Left cardiac atrium (tissue), 4 donors: ENCODE results near the gene LPP. TPM values are rescaled to one million over a fixed set of nuclear protein-coding genes. Genes with fewer than 3 reads are reported as not detected.

Experiments
- ATAC-seq, 2 donors: fragments of 200-7000 bp; cut with Tn5 transposase; one replicate each; pipeline ENCODE4 v1.9.1; 2020; ENCODE audit warnings: mild to moderate bottlenecking in 2 of 2, moderate library complexity in 2 of 2
- DNase-seq: peaks from one replicate; pipeline ENCODE4 v3.0.0-alpha.2; 2020
- intact Hi-C, 2 donors: fragments of 100-400 bp; cut with DNase I; formaldehyde crosslinking; loops; one replicate each; pipeline versions ENCODE4 v1.14.1 to v1.15.1; 2022 to 2023
- total RNA-seq, 2 donors: library from RNA; stranded (reverse); fragmentation: NEBNext Ultra II Directional; extraction: Animal tissue kit (Norgen Biotek cat#: 25700); gene quantifications; one replicate each; pipeline ENCODE4 v1.2.1, GENCODE V29; 2021
- donor health status: DM: no; HTN: yes; CAD: no.
- donor health status: DM: no; HTN: yes; CAD: no; lungs with severe emphysema.
- donor health status: DM: yes; HTN: yes; CAD: no.
- donor health status: Dilated cardiomyopathy.

LPP gene
- total RNA-seq, 2 donors from 2014 or later = 152 to 181 TPM

GRCh38 chr3:188915127-188915526 is 761.2 kb downstream of the LPP start:
- intact Hi-C loops = no loop called here
- no peak for DNase-seq
- peak in 1 of 2 donors; percentile 50 for ATAC-seq

GRCh38 chr3:188916934-188917401 is 763.0 kb downstream of the LPP start:
- ATAC-seq (peak; percentile 28 to 53), DNase-seq (no peak)
- intact Hi-C loops = no loop called here

GRCh38 chr3:188918093-188918492 is 764.1 kb downstream of the LPP start:
- intact Hi-C loops = no loop called here
- no peak for DNase-seq
- peak in 1 of 2 donors; percentile 31 for ATAC-seq

- ATAC-seq (no peak), DNase-seq (no peak)
- intact Hi-C loops = no loop called here
Measured at GRCh38 chr3:188923671-188924070, 769.7 kb downstream of the LPP start.

GRCh38 chr3:188925376-188925775 is 771.4 kb downstream of the LPP start:
- ATAC-seq (no peak), DNase-seq (no peak)
- intact Hi-C loops = no loop called here

GRCh38 chr3:188926111-188926510 is 772.2 kb downstream of the LPP start:
- ATAC-seq (no peak), DNase-seq (no peak)
- intact Hi-C loops = no loop called here

GRCh38 chr3:188926741-188927511 is 773.0 kb downstream of the LPP start:
- ATAC-seq (peak; percentile 40 to 51), DNase-seq (no peak)
- intact Hi-C loops = no loop called here

GRCh38 chr3:188927971-188928370 is 774.0 kb downstream of the LPP start:
- ATAC-seq (no peak), DNase-seq (no peak)
- intact Hi-C loops = no loop called here

- intact Hi-C loops = no loop called here
- peak; percentile 13 to 35 for ATAC-seq
- DNase-seq = no peak
Measured at GRCh38 chr3:188929137-188929536, 775.2 kb downstream of the LPP start.

GRCh38 chr3:188931036-188931435 is 777.1 kb downstream of the LPP start:
- DNase-seq (no peak), ATAC-seq (no peak)
- intact Hi-C loops = no loop called here

- DNase-seq (no peak), ATAC-seq (no peak)
- intact Hi-C loops = no loop called here
Measured at GRCh38 chr3:188931531-188931930, 777.6 kb downstream of the LPP start.

GRCh38 chr3:188934989-188935388 is 781.0 kb downstream of the LPP start:
- intact Hi-C loops = no loop called here
- DNase-seq = no peak
- ATAC-seq = no peak

- no peak for DNase-seq
- ATAC-seq = no peak
- intact Hi-C loops = no loop called here
Measured at GRCh38 chr3:188936597-188937107, 782.7 kb downstream of the LPP start.

- ATAC-seq = no peak
- intact Hi-C loops = no loop called here
- DNase-seq = no peak
Measured at GRCh38 chr3:188937389-188937788, 783.4 kb downstream of the LPP start.

- intact Hi-C loops = no loop called here
Measured at GRCh38 chr3:188938999-188939398, 785.0 kb downstream of the LPP start.

GRCh38 chr3:188939814-188940572 is 786.0 kb downstream of the LPP start:
- intact Hi-C loops = loop anchor here in 1 of 2 donors (10.0 kb wide), 1 partner anchor 155 kb away; no protein-coding TSS in a partner anchor
- ATAC-seq = no peak
- no peak for DNase-seq

More at GRCh38 chr3:188938999-188939398, 785.0 kb downstream of the LPP start:
- ATAC-seq (no peak), DNase-seq (no peak)
